ENCODE results near the gene CLIC3.

GRCh38 chr9:137020771-137021567, 24.6 kb upstream of the CLIC3 start:
- TF ChIP-seq YY1 (IDR thresholded peaks at IDR 0.05; ENCODE audit: insufficient read depth, insufficient read length) (no peak), ZNF274 (IDR thresholded peaks at IDR 0.05; ENCODE audit: low read depth, low read length) (no peak), SUZ12 (IDR thresholded peaks at IDR 0.05; ENCODE audit: extremely low read depth, insufficient read depth, insufficient read length) (no peak)
